Cardiac fibroblast (primary cell): ENCODE results near the gene TCHHL1.
"Not testable (repeated sequence)": the region's sequence is repeated elsewhere in the genome, so short reads cannot be mapped to it uniquely, and the experiment has no call there.

ENCODE experiments used
- DNase-seq, 2 donors: peaks; one replicate each; pipeline versions ENCODE4 v3.0.0 to v3.0.0-alpha.2; 2010; ENCODE audit warnings: low read depth in 2 of 2
- H3K4me3 ChIP-seq, 2 donors: replicated peaks in 1 of 2; 1 replicate in 1 of 2; 2 replicates in 1 of 2; pipeline ENCODE4 v1.5.1; 2011; ENCODE audit warnings: low read depth in 2 of 2, low read length in 2 of 2, mild to moderate bottlenecking in 2 of 2, moderate library complexity in 1 of 2
- TF ChIP-seq, protein P1 (sequence below): IDR thresholded peaks from one replicate; pipeline ENCODE4 v1.5.1; 2011; ENCODE audit warnings: low read depth, mild to moderate bottlenecking, low read length, inconsistent platforms

Gene TCHHL1

DNA sequence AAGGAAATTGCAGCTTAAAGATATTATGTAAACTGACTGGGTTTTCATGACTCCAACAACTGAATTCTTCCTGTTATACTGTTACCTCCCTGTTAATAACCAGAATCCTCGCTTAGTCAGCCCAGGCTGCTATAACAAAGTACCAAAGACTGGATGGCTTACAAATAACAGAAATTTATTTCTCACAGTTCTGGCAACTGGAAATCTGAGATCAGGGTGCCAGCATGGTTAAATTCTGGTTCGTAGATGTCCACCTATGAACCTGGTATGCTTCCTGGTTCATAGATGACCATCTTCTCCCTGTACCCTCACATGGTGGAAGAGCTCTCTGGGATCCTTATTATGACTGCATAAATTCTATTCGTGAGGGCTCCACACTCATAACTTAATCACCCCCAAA is 8.1 kb upstream of the TCHHL1 start:
- DNase-seq = no peak
- no peak overlapping the region for H3K4me3 ChIP-seq
- TF ChIP-seq, protein P1, sequence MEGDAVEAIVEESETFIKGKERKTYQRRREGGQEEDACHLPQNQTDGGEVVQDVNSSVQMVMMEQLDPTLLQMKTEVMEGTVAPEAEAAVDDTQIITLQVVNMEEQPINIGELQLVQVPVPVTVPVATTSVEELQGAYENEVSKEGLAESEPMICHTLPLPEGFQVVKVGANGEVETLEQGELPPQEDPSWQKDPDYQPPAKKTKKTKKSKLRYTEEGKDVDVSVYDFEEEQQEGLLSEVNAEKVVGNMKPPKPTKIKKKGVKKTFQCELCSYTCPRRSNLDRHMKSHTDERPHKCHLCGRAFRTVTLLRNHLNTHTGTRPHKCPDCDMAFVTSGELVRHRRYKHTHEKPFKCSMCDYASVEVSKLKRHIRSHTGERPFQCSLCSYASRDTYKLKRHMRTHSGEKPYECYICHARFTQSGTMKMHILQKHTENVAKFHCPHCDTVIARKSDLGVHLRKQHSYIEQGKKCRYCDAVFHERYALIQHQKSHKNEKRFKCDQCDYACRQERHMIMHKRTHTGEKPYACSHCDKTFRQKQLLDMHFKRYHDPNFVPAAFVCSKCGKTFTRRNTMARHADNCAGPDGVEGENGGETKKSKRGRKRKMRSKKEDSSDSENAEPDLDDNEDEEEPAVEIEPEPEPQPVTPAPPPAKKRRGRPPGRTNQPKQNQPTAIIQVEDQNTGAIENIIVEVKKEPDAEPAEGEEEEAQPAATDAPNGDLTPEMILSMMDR = no peak

DNA sequence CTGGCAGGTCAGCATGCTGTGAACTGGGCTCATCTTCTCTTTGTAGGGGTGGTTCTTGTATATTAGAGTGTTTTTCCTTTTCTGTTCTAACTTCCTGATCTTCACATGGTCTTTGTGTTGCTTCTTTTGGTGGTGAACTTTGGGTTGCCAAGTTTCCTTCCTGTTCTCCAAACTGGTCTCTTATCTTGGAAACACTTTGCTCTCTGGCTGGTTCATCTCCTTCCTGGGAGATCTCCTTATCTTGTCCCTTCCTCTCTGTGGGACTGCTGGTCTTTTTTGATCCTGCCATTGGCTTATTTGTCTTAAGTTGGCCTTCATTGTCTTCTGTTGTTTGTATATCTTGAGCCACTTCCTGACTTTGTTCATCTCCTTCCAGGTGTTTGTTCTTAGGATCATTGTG is 2.1 kb downstream of the TCHHL1 start:
- TF ChIP-seq, protein P1 = no peak
- H3K4me3 ChIP-seq = no peak overlapping the region
- DNase-seq = no peak

DNA sequence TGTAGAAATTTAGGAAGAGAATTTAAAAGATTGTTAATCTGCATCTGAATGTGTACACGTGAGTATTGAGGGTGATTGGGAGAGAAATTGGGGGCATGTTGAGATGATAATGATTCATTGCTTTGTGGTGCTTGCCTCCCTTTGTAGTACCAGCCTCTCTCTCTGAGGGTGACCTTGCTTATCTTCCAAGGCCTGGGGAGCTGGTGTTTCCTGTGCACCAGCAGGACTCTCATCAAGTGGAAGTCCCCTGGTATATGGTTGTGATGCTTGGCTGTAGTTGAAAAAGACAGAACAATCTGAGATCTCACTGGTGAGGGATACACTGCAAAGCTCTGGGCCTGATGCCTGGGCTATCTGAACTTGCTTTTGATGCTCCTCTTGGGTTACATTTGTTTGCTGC is 4.0 kb downstream of the TCHHL1 start:
- DNase-seq = no peak
- TF ChIP-seq, protein P1 = no peak
- H3K4me3 ChIP-seq = no peak overlapping the region

DNA sequence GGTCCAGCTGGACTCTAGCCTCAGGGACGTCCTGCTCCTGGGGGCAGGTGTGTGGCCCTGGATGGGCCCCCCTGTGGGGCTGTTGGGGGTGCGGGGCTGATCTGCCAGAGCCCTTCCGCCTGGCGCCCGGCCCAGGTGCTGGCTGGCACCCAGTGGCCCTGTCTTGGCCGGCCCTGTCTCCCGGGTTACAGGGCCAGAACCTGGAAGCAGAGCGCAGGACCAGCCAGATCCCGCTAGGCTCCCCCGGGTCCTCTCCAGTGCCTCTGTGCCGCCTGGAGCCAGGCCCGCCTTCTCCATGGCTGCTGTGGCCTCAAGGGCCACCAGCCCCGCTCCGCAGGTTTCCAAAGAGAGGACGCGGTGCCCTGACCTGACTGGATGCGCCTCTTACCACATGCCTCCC is 7.8 kb downstream of the TCHHL1 start:
- not testable (repeated sequence) for DNase-seq

DNA sequence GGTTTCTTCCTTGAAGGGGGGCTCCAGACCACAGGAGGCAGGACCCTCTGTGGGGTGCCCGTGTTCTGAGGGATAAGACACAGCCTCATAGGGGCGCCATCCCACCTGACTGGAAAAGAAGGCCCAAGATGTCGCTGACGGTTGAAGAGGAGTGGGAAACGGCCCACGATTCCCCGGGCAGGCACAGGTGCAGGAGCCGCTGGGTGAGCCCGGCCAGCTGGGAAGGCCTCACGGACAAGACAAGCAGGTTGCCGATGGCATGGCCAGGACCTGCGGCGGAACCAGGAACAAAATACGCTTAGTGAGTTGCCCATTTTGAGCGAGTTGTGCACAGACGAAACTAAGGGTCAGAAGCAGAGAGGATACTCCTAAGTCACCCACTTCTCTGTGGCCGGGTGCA is 8.4 kb downstream of the TCHHL1 start:
- not testable (repeated sequence) for DNase-seq, H3K4me3 ChIP-seq

More for the DNA sequence above, 7.8 kb downstream of the TCHHL1 start:
- not testable (repeated sequence) for H3K4me3 ChIP-seq

DNA sequence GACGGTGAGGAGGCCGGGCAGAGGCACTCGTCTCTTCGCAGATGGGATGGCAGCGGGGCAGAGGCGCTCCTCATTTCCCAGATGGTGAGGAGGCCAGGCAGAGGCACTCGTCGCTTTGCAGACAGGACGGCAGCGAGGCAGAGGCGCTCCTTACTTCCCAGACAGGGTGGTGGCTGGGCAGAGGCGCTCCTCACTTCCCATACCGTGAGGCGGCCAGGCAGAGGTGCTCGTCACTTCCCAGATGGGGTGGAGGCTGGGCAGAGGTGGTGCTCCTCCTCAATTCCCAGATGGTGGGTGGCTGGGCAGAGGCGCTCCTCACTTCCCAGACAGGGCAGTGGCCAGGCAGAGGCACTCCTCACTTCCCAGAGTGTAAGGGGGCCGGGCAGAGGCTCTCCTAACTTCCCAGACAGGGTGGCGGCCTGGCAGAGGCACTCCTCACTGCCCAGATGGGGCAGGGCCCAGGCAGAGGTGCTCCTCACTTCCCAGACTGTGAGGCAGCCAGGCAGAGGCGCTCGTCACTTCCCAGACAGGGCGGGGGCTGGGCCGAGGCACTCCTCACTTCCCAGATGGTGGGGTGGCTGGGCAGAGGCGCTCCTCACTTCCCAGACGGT is 9.9 kb downstream of the TCHHL1 start:
- TF ChIP-seq, protein P1 = no peak
- no peak overlapping the region for H3K4me3 ChIP-seq
- DNase-seq = no peak

DNA sequence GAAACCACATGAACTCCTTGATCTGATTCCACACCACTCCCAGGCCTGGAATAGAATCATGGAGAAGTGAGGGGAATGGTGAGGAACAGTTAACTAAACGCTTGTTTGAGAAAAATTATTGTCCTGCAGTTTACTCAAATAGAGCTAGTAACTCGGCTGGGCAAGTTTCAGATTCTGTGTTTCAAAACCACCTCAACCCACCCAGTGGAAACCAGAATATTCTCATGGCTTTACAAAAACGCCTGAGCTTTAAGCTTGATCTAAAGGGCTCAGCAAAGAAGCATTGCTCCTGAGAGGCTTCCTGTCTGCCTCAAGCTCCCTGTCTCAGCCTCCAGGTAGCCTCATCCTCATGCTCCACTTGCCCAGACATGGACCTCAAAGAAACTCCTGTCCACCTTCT is 16.6 kb downstream of the TCHHL1 start:
- no peak for DNase-seq
- no peak overlapping the region for H3K4me3 ChIP-seq
- TF ChIP-seq, protein P1 = no peak

DNA sequence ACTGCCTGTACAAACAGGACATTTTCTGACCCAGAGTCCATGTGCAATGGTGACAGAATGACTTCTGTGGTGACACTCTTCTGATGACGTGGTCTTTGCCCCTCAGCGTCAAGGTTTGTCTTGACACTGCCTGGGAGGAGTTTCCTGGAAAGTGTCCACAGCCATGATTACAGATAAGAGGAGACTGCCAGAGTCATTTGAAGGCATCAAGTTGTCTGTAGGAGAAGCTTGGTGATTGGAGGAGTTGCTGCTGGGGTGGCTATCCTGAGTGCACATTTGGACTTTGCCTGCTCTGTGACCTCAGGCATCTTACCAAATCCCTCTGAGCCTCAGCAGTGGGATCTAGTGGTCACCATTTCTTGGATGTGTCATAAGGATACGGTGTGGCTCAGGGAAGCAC is 17.7 kb downstream of the TCHHL1 start:
- H3K4me3 ChIP-seq = no peak overlapping the region
- TF ChIP-seq, protein P1 = no peak
- no peak for DNase-seq
